A549 (cell line): ENCODE results near the gene SLC35F3. TPM values are rescaled to one million over a fixed set of nuclear protein-coding genes. Genes with fewer than 3 reads are reported as not detected.

Experiments used
- ATAC-seq, 2 experiments: fragments of 200-7000 bp in 1 of 2; fragments of >200 bp in 1 of 2; cut with Nextera tagmentation in 1 of 2; cut with Tn5 transposase in 1 of 2; 3 replicates each; pipeline versions ENCODE4 v1.8.0 to v1.9.1; 2018 to 2020; ENCODE audit warnings: mild to moderate bottlenecking in 1 of 2, moderate library complexity in 1 of 2
- CTCF ChIA-PET: fragments of 300-600 bp; sonication (Branson Sonifier 250); formaldehyde crosslinking; extraction: SDS; loops from one replicate; lab custom pipeline; 2021; ENCODE audit warnings: antibody characterized with exemption, inconsistent platforms; lab: Yijun Ruan, JAX
- POLR2A ChIA-PET: fragments of 350-600 bp; formaldehyde crosslinking; extraction: SDS; loops from one replicate; lab custom pipeline; 2021; ENCODE audit warnings: antibody characterized with exemption, inconsistent platforms; lab: Yijun Ruan, JAX
- DNase-seq, 2 experiments: peaks; one replicate each; pipeline versions ENCODE4 v3.0.0 to v3.0.0-alpha.2; 2011 to 2016; ENCODE audit warnings: low read depth in 1 of 2, low spot score in 1 of 2
- FAIRE-seq: peaks from 2 replicates; lab custom pipeline; 2011; peaks lifted over from hg19 to GRCh38; lab: Jason Lieb, UNC
- H3K27ac ChIP-seq, 2 experiments: fragments of >200 bp; sonication (Bioruptor Twin); formaldehyde crosslinking; 3 replicates each; pipeline ENCODE4 v1.5.1; 2016 to 2017
- H3K4me1 ChIP-seq: fragments of >200 bp; sonication (Bioruptor Twin); formaldehyde crosslinking; 3 replicates; pipeline ENCODE4 v1.6.1; 2016
- H3K4me2 ChIP-seq: fragments of >200 bp; sonication (Bioruptor Twin); formaldehyde crosslinking; 3 replicates; pipeline ENCODE4 v1.6.1; 2016
- H3K4me3 ChIP-seq: fragments of >200 bp; sonication (Bioruptor Twin); formaldehyde crosslinking; 3 replicates; pipeline ENCODE4 v1.5.1; 2016
- H3K9me3 ChIP-seq: fragments of >200 bp; sonication (Bioruptor Twin); formaldehyde crosslinking; 3 replicates; pipeline ENCODE4 v1.6.1; 2016
- ATOH8 ChIP-seq: fragments of 250-450 bp; sonication (Bioruptor Pico); IDR thresholded peaks from 2 replicates; pipeline ENCODE4 v1.5.0; 2020; ENCODE audit warnings: low read depth, mild to moderate bottlenecking, moderate library complexity
- BCL3 ChIP-seq: fragments of >200 bp; sonication (Bioruptor Twin); formaldehyde crosslinking; IDR thresholded peaks from 3 replicates; pipeline ENCODE4 v1.6.1; 2016
- BHLHE40 ChIP-seq: IDR thresholded peaks from 2 replicates; pipeline ENCODE4 v1.6.1; 2012; ENCODE audit warnings: low read depth, low read length, inconsistent platforms
- CEBPB ChIP-seq, 2 experiments: fragments of >200 bp in 1 of 2; sonication (Bioruptor Twin) in 1 of 2; formaldehyde crosslinking in 1 of 2; IDR thresholded peaks; 2 replicates each; pipeline ENCODE4 v1.6.1; 2012 to 2016
- CHD4 ChIP-seq: fragments of 200-600 bp; sonication (generic); IDR thresholded peaks from 2 replicates; pipeline ENCODE4 v1.6.1; 2016; ENCODE audit warnings: antibody characterized with exemption, mild to moderate bottlenecking, borderline replicate concordance
- EHMT2 ChIP-seq: fragments of 200-600 bp; sonication (generic); IDR thresholded peaks from 2 replicates; pipeline ENCODE4 v1.6.1; 2016; ENCODE audit warnings: antibody characterized with exemption, low read depth, mild to moderate bottlenecking, moderate library complexity
- EP300 ChIP-seq, 2 experiments: fragments of >200 bp; sonication (Bioruptor Twin); formaldehyde crosslinking; IDR thresholded peaks; 2 replicates in 1 of 2; 3 replicates in 1 of 2; pipeline ENCODE4 v1.6.1; 2016 to 2017
- FOXS1 ChIP-seq: fragments of 250-450 bp; sonication (Bioruptor Pico); IDR thresholded peaks from 2 replicates; pipeline ENCODE4 v1.5.0; 2020; ENCODE audit warnings: mild to moderate bottlenecking, moderate library complexity
- GATA3 ChIP-seq: IDR thresholded peaks from 2 replicates; pipeline ENCODE4 v1.6.1; 2012; ENCODE audit warnings: borderline replicate concordance
- HDAC2 ChIP-seq: fragments of 200-600 bp; sonication (generic); IDR thresholded peaks from 2 replicates; pipeline ENCODE4 v1.6.1; 2016
- KDM1A ChIP-seq: fragments of 200-600 bp; sonication (generic); IDR thresholded peaks from 2 replicates; pipeline ENCODE4 v1.6.1; 2016; ENCODE audit warnings: low read depth, mild to moderate bottlenecking
- KDM5A ChIP-seq: fragments of 200-600 bp; sonication (generic); IDR thresholded peaks from 2 replicates; pipeline ENCODE4 v1.6.1; 2016; ENCODE audit warnings: antibody characterized with exemption, mild to moderate bottlenecking
- MAZ ChIP-seq: fragments of 150-350 bp; IDR thresholded peaks from 2 replicates; pipeline ENCODE4 v1.6.1; 2014; ENCODE audit warnings: antibody characterized with exemption, low read depth, low read length, borderline replicate concordance
- MYC ChIP-seq: IDR thresholded peaks from 2 replicates; pipeline ENCODE4 v1.6.1; 2012; ENCODE audit warnings: mild to moderate bottlenecking, inconsistent platforms, low read length, improper control_type of control experiment, borderline replicate concordance
- NR3C1 ChIP-seq: fragments of >200 bp; sonication (Bioruptor Twin); formaldehyde crosslinking; IDR thresholded peaks from 3 replicates; pipeline ENCODE4 v1.6.1; 2017
- PHF8 ChIP-seq: fragments of 200-600 bp; sonication (generic); IDR thresholded peaks from 2 replicates; pipeline ENCODE4 v1.6.1; 2016; ENCODE audit warnings: low read depth, mild to moderate bottlenecking, antibody characterized with exemption, moderate library complexity, borderline replicate concordance
- POLR2AphosphoS2 ChIP-seq: conservative IDR thresholded peaks from 2 replicates; pipeline ENCODE4 v1.6.1; 2012; ENCODE audit warnings: low read length, improper control_type of control experiment, inconsistent platforms
- SMC3 ChIP-seq: fragments of >200 bp; sonication (Bioruptor Twin); formaldehyde crosslinking; IDR thresholded peaks from 3 replicates; pipeline ENCODE4 v1.6.1; 2018; ENCODE audit warnings: inconsistent platforms
- SREBF2 ChIP-seq: fragments of 450-650 bp; IDR thresholded peaks from 2 replicates; pipeline ENCODE4 v1.6.1; 2014; ENCODE audit warnings: mild to moderate bottlenecking, moderate library complexity
- ZC3H11A ChIP-seq: fragments of 450-650 bp; IDR thresholded peaks from 2 replicates; pipeline ENCODE4 v1.6.1; 2014; ENCODE audit warnings: antibody characterized with exemption, mild to moderate bottlenecking
- ZFP36 ChIP-seq: fragments of 450-650 bp; IDR thresholded peaks from 2 replicates; pipeline ENCODE4 v1.6.1; 2014; ENCODE audit warnings: borderline replicate concordance; ENCODE audit not compliant: partially characterized antibody
- WGBS: methylation state at CpG from one replicate; pipeline ENCODE4 v1.1.6; 2017; ENCODE audit errors: missing lambda C conversion rate; 5-methylcytosine and 5-hydroxymethylcytosine counted together
- polyA plus RNA-seq, 4 experiments: library from polyadenylated mRNA; depleted of rRNA in 3 of 4; stranded (reverse); fragments of >200 nt; fragmentation: RNase III in 1 of 4; extraction: RNeasy Plus Mini Kit Qiagen cat#74134 plus additional on column Dnase treatment in 1 of 4; gene quantifications; 2 replicates in 3 of 4; 3 replicates in 1 of 4; pipeline ENCODE4 v1.2.3, GENCODE V29; 2011 to 2017
- TF ChIP-seq, protein P1 (sequence below): IDR thresholded peaks from 2 replicates; pipeline ENCODE4 v1.6.1; 2012; ENCODE audit warnings: low read depth, borderline replicate concordance
- TF ChIP-seq, protein P2 (sequence below): fragments of 450-650 bp; IDR thresholded peaks from 2 replicates; pipeline ENCODE4 v1.6.1; 2014; ENCODE audit warnings: antibody characterized with exemption

Gene SLC35F3
- polyA plus RNA-seq, 2 of the 4 experiments (the other 2 are of a cell fraction) = 5.5 to 7.8 TPM

GRCh38 chr1:234330843-234331215 is 426.4 kb downstream of the SLC35F3 start:
- DNase-seq (no peak), FAIRE-seq (no peak), ATAC-seq (no peak)
- Histone ChIP-seq H3K9me3 (peaks cover 8% of the 10 kb centered on the region; the same call in 2 of the 3 replicates), H3K4me3 (no peak overlapping the region), H3K27ac (no peak overlapping the region), H3K4me2 (no peak overlapping the region), H3K4me1 (0 out of 3 replicates have a peak, but pooled peaks cover 5% of the 10 kb centered on the region)
- CTCF ChIA-PET = interaction anchor here (0.8 to 1.3 kb wide), 4 partner anchors 14 to 216 kb away, joined by 3 to 7 read pairs (median 4); no protein-coding TSS in a partner anchor
- POLR2A ChIA-PET = no interaction called here
- 74% methylated on average over 4 of the region's 4 CpGs for WGBS
- no peak for TF ChIP-seq MYC
- TF ChIP-seq ATOH8 = no peak
- no peak for TF ChIP-seq ZC3H11A
- TF ChIP-seq EHMT2 = no peak
- no peak for TF ChIP-seq CEBPB (IDR thresholded peaks at IDR 0.05)
- no peak for TF ChIP-seq KDM1A
- no peak for TF ChIP-seq KDM5A
- TF ChIP-seq, protein P1, sequence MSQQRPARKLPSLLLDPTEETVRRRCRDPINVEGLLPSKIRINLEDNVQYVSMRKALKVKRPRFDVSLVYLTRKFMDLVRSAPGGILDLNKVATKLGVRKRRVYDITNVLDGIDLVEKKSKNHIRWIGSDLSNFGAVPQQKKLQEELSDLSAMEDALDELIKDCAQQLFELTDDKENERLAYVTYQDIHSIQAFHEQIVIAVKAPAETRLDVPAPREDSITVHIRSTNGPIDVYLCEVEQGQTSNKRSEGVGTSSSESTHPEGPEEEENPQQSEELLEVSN = no peak
- TF ChIP-seq POLR2AphosphoS2 = no peak
- TF ChIP-seq GATA3 = no peak
- TF ChIP-seq PHF8 = no peak
- no peak for TF ChIP-seq MAZ
- TF ChIP-seq SMC3 = no peak
- TF ChIP-seq CHD4 = no peak
- TF ChIP-seq EP300 (IDR thresholded peaks at IDR 0.05) = no peak
- no peak for TF ChIP-seq BHLHE40
- TF ChIP-seq BCL3 = no peak

- no peak for TF ChIP-seq FOXS1 (CRISPR knock-in tag)
- TF ChIP-seq KDM5A = no peak
- peak; percentile 33 to 46; a peak in 2 of 4 replicates for TF ChIP-seq CEBPB (IDR thresholded peaks at IDR 0.05)
- no peak for TF ChIP-seq POLR2AphosphoS2
- no peak overlapping the region for H3K4me2 ChIP-seq
- DNase-seq (no peak), ATAC-seq (no peak), FAIRE-seq (no peak)
- no peak overlapping the region for H3K4me3 ChIP-seq
- H3K4me1 ChIP-seq = 0 out of 3 replicates have a peak, but pooled peaks cover 5% of the 10 kb centered on the region
- WGBS = 73% methylated on average over 2 of the region's 2 CpGs
- CTCF ChIA-PET = interaction anchor here (0.8 to 1.3 kb wide), 3 partner anchors 15 to 152 kb away, joined by 3 to 7 read pairs (median 4); no protein-coding TSS in a partner anchor
- POLR2A ChIA-PET = no interaction called here
- H3K27ac ChIP-seq = peak overlapping the region in 1 of 2 experiments; percentile 23; a peak in 1 of 6 replicates
- H3K9me3 ChIP-seq = peaks cover 15% of the 10 kb centered on the region; the same call in 2 of the 3 replicates
Observed at GRCh38 chr1:234331507-234331906, 427.0 kb downstream of the SLC35F3 start.

- ChIA-PET CTCF (interaction anchor here (0.7 to 2.0 kb wide), 3 partner anchors 10 to 27 kb away, joined by 3 to 10 read pairs (median 4); no protein-coding TSS in a partner anchor), POLR2A (interaction anchor here (0.6 to 1.1 kb wide), 2 partner anchors 21 to 880 kb away, joined by 3 read pairs; no protein-coding TSS in a partner anchor)
- ATAC-seq = no peak
- Histone ChIP-seq H3K4me2 (no peak overlapping the region), H3K4me1 (0 out of 3 replicates have a peak, but pooled peaks cover 3% of the 10 kb centered on the region), H3K9me3 (peaks cover 48% of the 10 kb centered on the region)
- no peak for DNase-seq
- 39% methylated on average over 2 of the region's 2 CpGs for WGBS
- TF ChIP-seq, protein P2, sequence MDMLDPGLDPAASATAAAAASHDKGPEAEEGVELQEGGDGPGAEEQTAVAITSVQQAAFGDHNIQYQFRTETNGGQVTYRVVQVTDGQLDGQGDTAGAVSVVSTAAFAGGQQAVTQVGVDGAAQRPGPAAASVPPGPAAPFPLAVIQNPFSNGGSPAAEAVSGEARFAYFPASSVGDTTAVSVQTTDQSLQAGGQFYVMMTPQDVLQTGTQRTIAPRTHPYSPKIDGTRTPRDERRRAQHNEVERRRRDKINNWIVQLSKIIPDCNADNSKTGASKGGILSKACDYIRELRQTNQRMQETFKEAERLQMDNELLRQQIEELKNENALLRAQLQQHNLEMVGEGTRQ = no peak
- TF ChIP-seq SREBF2 (no peak), ZFP36 (no peak), HDAC2 (no peak), NR3C1 (no peak)
- TF ChIP-seq, all 56 proteins: peak for 0
- H3K4me3 ChIP-seq = no peak overlapping the region
- FAIRE-seq = no peak
- H3K27ac ChIP-seq = no peak overlapping the region
Observed at GRCh38 chr1:234336359-234336758, 431.9 kb downstream of the SLC35F3 start.
